Liver (tissue), 9 donors: ENCODE data around the gene EIF2A. TPM values are rescaled to one million over a fixed set of nuclear protein-coding genes. Genes with fewer than 3 reads are reported as not detected.

ENCODE experiments used
- DNase-seq: peaks from one replicate; pipeline ENCODE4 v3.0.0-alpha.2; 2017; ENCODE audit warnings: low spot score
- H3K27ac ChIP-seq, 2 donors: one replicate each; pipeline ENCODE4 v1.7.0; 2013; ENCODE audit warnings: inconsistent platforms in 2 of 2, low read length in 2 of 2, control low read depth in 1 of 2, low read depth in 1 of 2, mild to moderate bottlenecking in 1 of 2
- H3K27me3 ChIP-seq, 4 donors: one replicate each; pipeline versions ENCODE4 v1.6.1 to v1.7.0; 2013; ENCODE audit warnings: low read length in 3 of 4, inconsistent platforms in 1 of 4, mild to moderate bottlenecking in 1 of 4, moderate library complexity in 1 of 4; ENCODE audit not compliant: control insufficient read depth in 4 of 4, insufficient read depth in 4 of 4
- H3K36me3 ChIP-seq, 4 donors: one replicate each; pipeline versions ENCODE4 v1.6.1 to v1.7.0; 2013; ENCODE audit warnings: low read length in 3 of 4, mild to moderate bottlenecking in 3 of 4, low read depth in 1 of 4, moderate library complexity in 1 of 4; ENCODE audit not compliant: control insufficient read depth in 4 of 4, insufficient read depth in 3 of 4
- H3K4me1 ChIP-seq, 4 donors: one replicate each; pipeline versions ENCODE4 v1.6.1 to v1.7.0; 2013; ENCODE audit warnings: low read length in 3 of 4, mild to moderate bottlenecking in 3 of 4, moderate library complexity in 1 of 4; ENCODE audit not compliant: control insufficient read depth in 4 of 4, insufficient read depth in 4 of 4
- H3K4me3 ChIP-seq, 3 donors: one replicate each; pipeline versions ENCODE4 v1.6.1 to v1.7.0; 2013; ENCODE audit warnings: low read length in 3 of 3, control low read depth in 1 of 3, low read depth in 1 of 3, mild to moderate bottlenecking in 1 of 3
- H3K9ac ChIP-seq, 2 donors: one replicate each; pipeline ENCODE4 v1.7.0; 2013; ENCODE audit warnings: low read length in 2 of 2, mild to moderate bottlenecking in 2 of 2, moderate library complexity in 2 of 2, control low read depth in 1 of 2, low read depth in 1 of 2
- H3K9me3 ChIP-seq, 4 donors: one replicate each; pipeline versions ENCODE4 v1.6.1 to v1.7.0; 2013; ENCODE audit warnings: low read length in 3 of 4; ENCODE audit not compliant: control insufficient read depth in 4 of 4
- ATF3 ChIP-seq: IDR thresholded peaks from 2 replicates; pipeline ENCODE4 v1.6.1; 2016; ENCODE audit warnings: antibody characterized with exemption
- CTCF ChIP-seq: fragments of 150-350 bp; IDR thresholded peaks from 2 replicates; pipeline ENCODE4 v1.5.1; 2017; ENCODE audit warnings: improper control_type of control experiment, low read depth, low read length; ENCODE audit not compliant: missing input control
- EGR1 ChIP-seq, 2 donors: IDR thresholded peaks; 2 replicates each; pipeline ENCODE4 v1.6.1; 2016 to 2018; ENCODE audit warnings: antibody characterized with exemption in 2 of 2, low read depth in 2 of 2
- FOXA1 ChIP-seq: IDR thresholded peaks from 2 replicates; pipeline ENCODE4 v1.6.1; 2016; ENCODE audit warnings: antibody characterized with exemption
- FOXA2 ChIP-seq: IDR thresholded peaks from 2 replicates; pipeline ENCODE4 v1.6.1; 2016; ENCODE audit warnings: antibody characterized with exemption
- GABPA ChIP-seq, 2 donors: IDR thresholded peaks in 1 of 2; conservative IDR thresholded peaks in 1 of 2; 2 replicates each; pipeline ENCODE4 v1.6.1; 2016; ENCODE audit warnings: antibody characterized with exemption in 2 of 2, mild to moderate bottlenecking in 1 of 2, moderate library complexity in 1 of 2
- HNF4A ChIP-seq, 2 donors: conservative IDR thresholded peaks; 2 replicates each; pipeline ENCODE4 v1.6.1; 2016; ENCODE audit warnings: antibody characterized with exemption in 2 of 2, mild to moderate bottlenecking in 2 of 2
- HNF4G ChIP-seq: IDR thresholded peaks from 2 replicates; pipeline ENCODE4 v1.6.1; 2016; ENCODE audit warnings: antibody characterized with exemption
- JUND ChIP-seq, 2 donors: IDR thresholded peaks; 2 replicates each; pipeline ENCODE4 v1.6.1; 2016; ENCODE audit warnings: antibody characterized with exemption in 2 of 2
- MAX ChIP-seq: IDR thresholded peaks from 2 replicates; pipeline ENCODE4 v1.6.1; 2016; ENCODE audit warnings: antibody characterized with exemption
- NR2F2 ChIP-seq: IDR thresholded peaks from 2 replicates; pipeline ENCODE4 v1.6.1; 2016; ENCODE audit warnings: antibody characterized with exemption
- RAD21 ChIP-seq, 2 donors: IDR thresholded peaks; 2 replicates each; pipeline ENCODE4 v1.6.1; 2016; ENCODE audit warnings: antibody characterized with exemption in 2 of 2, mild to moderate bottlenecking in 2 of 2
- RXRA ChIP-seq, 2 donors: IDR thresholded peaks; 2 replicates each; pipeline ENCODE4 v1.6.1; 2017 to 2018; ENCODE audit warnings: antibody characterized with exemption in 2 of 2, mild to moderate bottlenecking in 1 of 2
- SP1 ChIP-seq: IDR thresholded peaks from 2 replicates; pipeline ENCODE4 v1.6.1; 2018; ENCODE audit warnings: antibody characterized with exemption, mild to moderate bottlenecking
- TAF1 ChIP-seq: conservative IDR thresholded peaks from 2 replicates; pipeline ENCODE4 v1.6.1; 2016; ENCODE audit warnings: antibody characterized with exemption, mild to moderate bottlenecking
- YY1 ChIP-seq: IDR thresholded peaks from 2 replicates; pipeline ENCODE4 v1.6.1; 2016; ENCODE audit warnings: antibody characterized with exemption, mild to moderate bottlenecking
- ZBTB33 ChIP-seq: IDR thresholded peaks from 2 replicates; pipeline ENCODE4 v1.6.1; 2016; ENCODE audit warnings: antibody characterized with exemption
- WGBS: extraction: QIAGEN DNeasy Blood & Tissue Kit; methylation state at CpG from one replicate; pipeline ENCODE4 v1.1.7; 2013; 5-methylcytosine and 5-hydroxymethylcytosine counted together
- polyA plus RNA-seq, 2 donors: library from polyadenylated mRNA; stranded (reverse) in 1 of 2; unstranded in 1 of 2; fragments of 200-250 nt in 1 of 2; fragments of >200 nt in 1 of 2; fragmentation: Nextera tagmentation in 1 of 2; extraction: Ambion mirVana in 1 of 2; gene quantifications; one replicate each; pipeline versions ENCODE4 v1.2.1 to v1.2.3, GENCODE V29; 2013 to 2015
- total RNA-seq, 2 donors: library from RNA; depleted of rRNA; stranded (reverse); fragments of >200 nt; gene quantifications; one replicate each; pipeline ENCODE4 v1.2.3, GENCODE V29; 2014
- donor health status: healthy.
- donor health status: healthy.
- donor health status: healthy.
- donor health status: healthy.
- donor health status: healthy.

EIF2A gene
- total and polyA plus RNA-seq, 4 donors: 23.6 to 104 (median 47.2) TPM

GRCh38 chr3:150635076-150635475 is 88.5 kb downstream of the EIF2A start:
- Histone ChIP-seq H3K9ac (no peak overlapping the region), H3K4me3 (no peak overlapping the region), H3K27me3 (no peaks in the 10 kb centered on the region), H3K36me3 (peaks cover 0 to 10% (median 4%) of the 10 kb centered on the region in 4 donors), H3K4me1 (no peaks in the 10 kb centered on the region), H3K27ac (no peak overlapping the region), H3K9me3 (no peaks in the 10 kb centered on the region)
- WGBS: 76% methylated on average over 6 of the region's 6 CpGs
- TF ChIP-seq FOXA2 (no peak), SP1 (no peak), MAX (no peak), TAF1 (no peak), YY1 (no peak), RXRA (IDR thresholded peaks at IDR 0.05) (no peak), RAD21 (IDR thresholded peaks at IDR 0.05) (no peak), ATF3 (no peak), NR2F2 (no peak), GABPA (IDR thresholded peaks at IDR 0.05 in 1 of 2, conservative IDR thresholded peaks at IDR 0.05 in 1 of 2) (no peak), HNF4A (conservative IDR thresholded peaks at IDR 0.05) (no peak), JUND (IDR thresholded peaks at IDR 0.05) (no peak), ZBTB33 (no peak)
- no peak for DNase-seq

DNA sequence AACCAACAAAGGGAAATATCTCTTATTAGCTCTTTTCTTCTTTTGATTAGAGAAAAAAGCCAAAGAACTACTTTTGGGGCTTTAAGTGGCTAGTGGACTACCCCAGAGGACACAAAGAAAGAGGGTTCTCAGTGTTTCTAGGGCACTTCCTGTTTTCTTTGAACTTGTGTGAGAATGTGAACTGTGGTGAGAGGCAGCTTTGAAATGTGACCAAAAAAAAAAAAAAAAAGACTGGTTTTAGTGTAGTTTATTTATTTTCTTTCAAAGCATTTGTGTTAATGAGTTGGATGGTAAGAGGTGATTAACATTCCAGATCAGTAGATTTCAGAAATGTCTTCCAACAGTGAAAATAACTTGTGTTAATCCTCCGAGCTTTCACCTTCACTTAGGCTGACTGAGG is 88.9 kb downstream of the EIF2A start:
- TF ChIP-seq FOXA1: no peak
- no peak for TF ChIP-seq RAD21 (IDR thresholded peaks at IDR 0.05)
- TF ChIP-seq RXRA (IDR thresholded peaks at IDR 0.05): no peak
- no peak for TF ChIP-seq CTCF
- no peak for TF ChIP-seq HNF4G
- no peak for TF ChIP-seq SP1
- TF ChIP-seq JUND (IDR thresholded peaks at IDR 0.05): no peak
- no peak for TF ChIP-seq ATF3
- TF ChIP-seq YY1: no peak
- no peak for TF ChIP-seq EGR1 (IDR thresholded peaks at IDR 0.05; ENCODE audit: low read depth in 2 of 2)
- no peak for TF ChIP-seq NR2F2
- no peak for TF ChIP-seq HNF4A (conservative IDR thresholded peaks at IDR 0.05)
- DNase-seq: no peak
- Histone ChIP-seq H3K36me3 (peaks cover 0 to 7% (median 3%) of the 10 kb centered on the region in 4 donors), H3K9ac (no peak overlapping the region), H3K4me1 (no peaks in the 10 kb centered on the region), H3K27me3 (no peaks in the 10 kb centered on the region), H3K27ac (no peak overlapping the region), H3K9me3 (no peaks in the 10 kb centered on the region), H3K4me3 (no peak overlapping the region)
- 42% methylated on average over 1 of the region's 1 CpG for WGBS

Other genes with a start within 250 kb of the EIF2A start
- 1 to 10 TPM; 9.5 to 9.6 TPM for gene TSC22D2, start 138.5 kb upstream of the EIF2A start, total RNA-seq
- 1 to 10 TPM; 4.0 to 6.2 TPM for gene TSC22D2, start 138.5 kb upstream of the EIF2A start, polyA plus RNA-seq
- gene SERP1, start 291 bp upstream of the EIF2A start, total RNA-seq: 100 to 1,000 TPM; 116 to 254 TPM
- 100 to 1,000 TPM; 116 to 247 TPM for gene SERP1, start 291 bp upstream of the EIF2A start, polyA plus RNA-seq
- gene SELENOT, start 56.5 kb downstream of the EIF2A start, total RNA-seq: 100 to 1,000 TPM in 1 of 2 donors, 10 to 100 TPM in 1; 52.7 to 107 TPM
- 10 to 100 TPM; 59.2 to 80.8 TPM for gene SELENOT, start 56.5 kb downstream of the EIF2A start, polyA plus RNA-seq
- gene ERICH6, start 157.1 kb downstream of the EIF2A start, total RNA-seq: under 1 TPM in 1 of 2 donors, not detected in 1; under 0.01 TPM
- gene ERICH6, start 157.1 kb downstream of the EIF2A start, polyA plus RNA-seq: not detected
- 100 to 1,000 TPM in 1 of 2 donors, 10 to 100 TPM in 1; 18.2 to 104 TPM for gene SIAH2, start 216.4 kb downstream of the EIF2A start, total RNA-seq
- 10 to 100 TPM; 12.1 to 22.4 TPM for gene SIAH2, start 216.4 kb downstream of the EIF2A start, polyA plus RNA-seq